Neural cell (in vitro differentiated cells): ENCODE measurements around the gene MED13. TPM values are rescaled to one million over a fixed set of nuclear protein-coding genes. Genes with fewer than 3 reads are reported as not detected.

Source experiments
- H2AFZ ChIP-seq: fragments of 200-600, 300-800 bp; sonication (generic), shearing (Covaris generic); 2 replicates; pipeline ENCODE4 v1.6.0; 2014; ENCODE audit warnings: low read depth, mild to moderate bottlenecking, antibody characterized with exemption, low read length, moderate library complexity
- H3F3A ChIP-seq: fragments of 200-600 bp; shearing (Covaris generic); 2 replicates; pipeline ENCODE4 v1.6.1; 2016; ENCODE audit warnings: mild to moderate bottlenecking, moderate library complexity, mixed read lengths, antibody characterized with exemption, low read length; ENCODE audit not compliant: insufficient read depth, poor library complexity, severe bottlenecking
- H3K27ac ChIP-seq: fragments of 200-600, 300-800 bp; sonication (generic), shearing (Covaris generic); 2 replicates; pipeline ENCODE4 v1.5.1; 2014; ENCODE audit warnings: mild to moderate bottlenecking, low read length, moderate library complexity
- H3K27me3 ChIP-seq: fragments of 300-800, 200-600 bp; sonication (generic), shearing (Covaris generic); 2 replicates; pipeline ENCODE4 v1.6.0; 2014; ENCODE audit warnings: mild to moderate bottlenecking, low read depth, low read length, moderate library complexity; ENCODE audit not compliant: insufficient read depth
- H3K36me3 ChIP-seq: fragments of 300-800, 200-600 bp; sonication (generic), shearing (Covaris generic); 2 replicates; pipeline ENCODE4 v1.5.1; 2014; ENCODE audit warnings: mild to moderate bottlenecking, antibody characterized with exemption, low read length, moderate library complexity; ENCODE audit not compliant: insufficient read depth
- H3K4me2 ChIP-seq: fragments of 300-800, 200-600 bp; sonication (generic), shearing (Covaris generic); 2 replicates; pipeline ENCODE4 v1.6.0; 2014; ENCODE audit warnings: mild to moderate bottlenecking, low read length
- H3K4me3 ChIP-seq: fragments of 300-800, 200-600 bp; sonication (generic), shearing (Covaris generic); 2 replicates; pipeline ENCODE4 v1.5.1; 2014; ENCODE audit warnings: mild to moderate bottlenecking, low read length, moderate library complexity
- H3K79me2 ChIP-seq: fragments of 200-600 bp; shearing (Covaris generic); replicated peaks from 2 replicates; pipeline ENCODE4 v1.6.0; 2014; ENCODE audit warnings: mild to moderate bottlenecking, low read length, moderate library complexity; ENCODE audit not compliant: insufficient read depth
- H3K9ac ChIP-seq: fragments of 300-800, 200-600 bp; sonication (generic), shearing (Covaris generic); 2 replicates; pipeline ENCODE4 v1.6.1; 2016; ENCODE audit warnings: mild to moderate bottlenecking, low read length, mixed read lengths
- H3K9me2 ChIP-seq: fragments of 200-600 bp; shearing (Covaris generic); 2 replicates; pipeline ENCODE4 v1.6.1; 2016; ENCODE audit warnings: mild to moderate bottlenecking, low read length, mixed read lengths; ENCODE audit not compliant: insufficient read depth
- H3K9me3 ChIP-seq: fragments of 200-600, 300-800 bp; sonication (generic), shearing (Covaris generic); 2 replicates; pipeline ENCODE4 v1.6.1; 2016; ENCODE audit warnings: mild to moderate bottlenecking, mixed run types, low read length, moderate library complexity, mixed read lengths
- H4K20me1 ChIP-seq: fragments of 200-600 bp; shearing (Covaris generic); 2 replicates; pipeline ENCODE4 v1.6.1; 2016; ENCODE audit warnings: mild to moderate bottlenecking, mixed run types; ENCODE audit not compliant: insufficient read depth
- CTCF ChIP-seq: fragments of 450-650 bp; IDR thresholded peaks from 2 replicates; pipeline ENCODE4 v1.5.1; 2014; ENCODE audit warnings: antibody characterized with exemption, mild to moderate bottlenecking, moderate library complexity; ENCODE audit not compliant: poor library complexity, severe bottlenecking
- EP300 ChIP-seq: fragments of 450-650 bp; conservative IDR thresholded peaks from 2 replicates; pipeline ENCODE4 v1.6.1; 2014; ENCODE audit warnings: antibody characterized with exemption, mild to moderate bottlenecking, moderate library complexity; ENCODE audit not compliant: poor library complexity, severe bottlenecking
- EZH2 ChIP-seq: fragments of 200-600, 300-800 bp; shearing (Covaris generic), sonication (generic); IDR thresholded peaks from 2 replicates; pipeline ENCODE4 v1.6.1; 2014; ENCODE audit warnings: antibody characterized with exemption, low read length, borderline replicate concordance, mild to moderate bottlenecking; ENCODE audit not compliant: insufficient read depth, poor library complexity, severe bottlenecking
- MXI1 ChIP-seq: fragments of 450-650 bp; conservative IDR thresholded peaks from 2 replicates; pipeline ENCODE4 v1.6.1; 2014; ENCODE audit warnings: antibody characterized with exemption, mild to moderate bottlenecking; ENCODE audit not compliant: poor library complexity, severe bottlenecking
- POLR2AphosphoS5 ChIP-seq: IDR thresholded peaks from 2 replicates; pipeline ENCODE4 v1.6.1; 2012
- RAD21 ChIP-seq: fragments of 450-650 bp; conservative IDR thresholded peaks from 2 replicates; pipeline ENCODE4 v1.6.1; 2014; ENCODE audit warnings: antibody characterized with exemption, mild to moderate bottlenecking, moderate library complexity
- REST ChIP-seq: IDR thresholded peaks from 2 replicates; pipeline ENCODE4 v1.6.1; 2012; ENCODE audit warnings: borderline replicate concordance
- SMC3 ChIP-seq: fragments of 450-650 bp; conservative IDR thresholded peaks from 2 replicates; pipeline ENCODE4 v1.6.1; 2014; ENCODE audit warnings: antibody characterized with exemption, mild to moderate bottlenecking, moderate library complexity; ENCODE audit not compliant: poor library complexity
- TAF1 ChIP-seq: IDR thresholded peaks from 2 replicates; pipeline ENCODE4 v1.6.1; 2012; ENCODE audit warnings: low read depth
- polyA plus RNA-seq: library from polyadenylated mRNA; depleted of rRNA; stranded (reverse); fragments of >200 nt; gene quantifications from 2 replicates; pipeline ENCODE4 v1.2.3, GENCODE V29; 2014

Gene MED13
- polyA plus RNA-seq, 1 donor from 2014 or later = 22.6 TPM

- Histone ChIP-seq H3K4me3 (no peak overlapping the region), H3K79me2 (no peaks in the 10 kb centered on the region), H3K27me3 (no peaks in the 10 kb centered on the region), H3F3A (no peaks in the 10 kb centered on the region), H4K20me1 (no peaks in the 10 kb centered on the region), H3K36me3 (no peaks in the 10 kb centered on the region), H3K9me2 (no peaks in the 10 kb centered on the region), H3K9ac (no peak overlapping the region), H3K4me2 (no peak overlapping the region), H2AFZ (no peak overlapping the region), H3K27ac (no peak overlapping the region), H3K9me3 (no peaks in the 10 kb centered on the region)
- no peak for TF ChIP-seq EZH2
Measured at GRCh38 chr17:61966191-61966590, 98.9 kb downstream of the MED13 start.

GRCh38 chr17:61955619-61956018 lies 109.5 kb downstream of the MED13 start:
- Histone ChIP-seq H3K4me3 (no peak overlapping the region), H3F3A (no peaks in the 10 kb centered on the region), H4K20me1 (no peaks in the 10 kb centered on the region), H3K9me3 (no peaks in the 10 kb centered on the region), H3K79me2 (no peaks in the 10 kb centered on the region), H3K27me3 (no peaks in the 10 kb centered on the region), H3K4me2 (no peak overlapping the region), H2AFZ (no peak overlapping the region), H3K36me3 (peaks cover 18% of the 10 kb centered on the region), H3K9ac (no peak overlapping the region), H3K9me2 (no peaks in the 10 kb centered on the region), H3K27ac (no peak overlapping the region)
- TF ChIP-seq MXI1 (no peak), EZH2 (no peak), EP300 (no peak), CTCF (no peak), TAF1 (no peak), REST (no peak), SMC3 (no peak), RAD21 (no peak), POLR2AphosphoS5 (no peak)
